Testis (tissue), 2 donors: ENCODE measurements around the gene CELA3A.
"Not testable (repeated sequence)": the region's sequence is repeated elsewhere in the genome, so short reads cannot be mapped to it uniquely, and the experiment has no call there.

ENCODE experiments used
- POLR2A ChIP-seq: fragments of 450-650 bp; IDR thresholded peaks from one replicate; pipeline ENCODE4 v1.6.1; 2017; ENCODE audit warnings: antibody characterized with exemption, mild to moderate bottlenecking, moderate library complexity
- TF ChIP-seq, protein P1 (sequence below), 3 experiments: fragments of 450-650 bp in 2 of 3; fragments of 200-600 bp in 1 of 3; sonication (generic) in 1 of 3; IDR thresholded peaks; one replicate each; pipeline ENCODE4 v1.5.1; 2016 to 2019; ENCODE audit warnings: antibody characterized with exemption in 3 of 3, mild to moderate bottlenecking in 2 of 3, moderate library complexity in 1 of 3

DNA sequence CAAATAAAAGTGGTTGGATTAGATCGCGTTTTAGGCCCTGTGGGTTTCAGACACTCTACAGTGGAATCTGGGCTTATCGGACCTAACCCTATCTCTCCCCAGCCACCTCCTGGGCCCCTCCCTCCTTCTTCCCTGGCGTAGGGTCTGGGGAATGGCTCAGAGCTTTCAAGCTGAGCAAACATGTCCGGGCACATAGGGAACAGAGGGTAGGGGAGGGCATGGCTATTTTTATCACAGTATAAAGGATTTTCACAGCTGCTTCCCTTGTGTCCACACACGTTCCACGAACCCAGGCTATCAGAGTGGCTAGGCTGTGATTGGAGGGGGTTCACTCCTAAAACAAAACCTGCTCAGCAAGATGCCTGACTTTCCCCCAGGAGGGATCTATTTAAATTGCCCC, 1.8 kb upstream of the CELA3A start:
- TF ChIP-seq, protein P1, sequence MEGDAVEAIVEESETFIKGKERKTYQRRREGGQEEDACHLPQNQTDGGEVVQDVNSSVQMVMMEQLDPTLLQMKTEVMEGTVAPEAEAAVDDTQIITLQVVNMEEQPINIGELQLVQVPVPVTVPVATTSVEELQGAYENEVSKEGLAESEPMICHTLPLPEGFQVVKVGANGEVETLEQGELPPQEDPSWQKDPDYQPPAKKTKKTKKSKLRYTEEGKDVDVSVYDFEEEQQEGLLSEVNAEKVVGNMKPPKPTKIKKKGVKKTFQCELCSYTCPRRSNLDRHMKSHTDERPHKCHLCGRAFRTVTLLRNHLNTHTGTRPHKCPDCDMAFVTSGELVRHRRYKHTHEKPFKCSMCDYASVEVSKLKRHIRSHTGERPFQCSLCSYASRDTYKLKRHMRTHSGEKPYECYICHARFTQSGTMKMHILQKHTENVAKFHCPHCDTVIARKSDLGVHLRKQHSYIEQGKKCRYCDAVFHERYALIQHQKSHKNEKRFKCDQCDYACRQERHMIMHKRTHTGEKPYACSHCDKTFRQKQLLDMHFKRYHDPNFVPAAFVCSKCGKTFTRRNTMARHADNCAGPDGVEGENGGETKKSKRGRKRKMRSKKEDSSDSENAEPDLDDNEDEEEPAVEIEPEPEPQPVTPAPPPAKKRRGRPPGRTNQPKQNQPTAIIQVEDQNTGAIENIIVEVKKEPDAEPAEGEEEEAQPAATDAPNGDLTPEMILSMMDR (IDR thresholded peaks at IDR 0.05): not testable (repeated sequence)
- TF ChIP-seq POLR2A: not testable (repeated sequence)
